Tracheal epithelial cell (primary cell): Measurements from ENCODE around the gene ZNF488. TPM values are rescaled to one million over a fixed set of nuclear protein-coding genes. Genes with fewer than 3 reads are reported as not detected.

Experiments used
- total RNA-seq: library from RNA; depleted of rRNA; stranded (reverse); fragments of >200 nt; gene quantifications from 2 replicates; pipeline ENCODE4 v1.2.1, GENCODE V29; 2014

Gene ZNF488
- total RNA-seq: 0.24 and 1.1 TPM in 2 replicates

GRCh38 chr10:47384148-47384921 is at the start of gene ZNF488:
Gene ZNF488, minus strand, starts transcription at chr10:47384293. Its CDS starts 15,464 bp downstream, at chr10:47368829.

GRCh38 chr10:47348138-47348651 is 35.9 kb downstream of the ZNF488 start, which contains the start of gene RBP3:
Gene RBP3, plus strand, starts transcription at chr10:47348363. Its CDS starts 122 bp downstream, at chr10:47348485.

GRCh38 chr10:47322300-47323061 is 61.6 kb downstream of the ZNF488 start, which contains the start of gene GDF2:
Gene GDF2, plus strand, starts transcription at chr10:47322454. Its CDS starts 215 bp downstream, at chr10:47322669.

Other genes with a start within 250 kb of the ZNF488 start
- under 0.01 TPM in 1 of 2 replicates, not detected in the other for gene GDF10, start 84.1 kb downstream of the ZNF488 start, total RNA-seq
- not detected in 2 replicates for gene GDF2, start 61.8 kb downstream of the ZNF488 start, total RNA-seq
- gene RBP3, start 35.9 kb downstream of the ZNF488 start, total RNA-seq: not detected in 2 replicates
- 268 and 382 TPM in 2 replicates for gene ANXA8, start 99.8 kb upstream of the ZNF488 start, total RNA-seq
- gene FAM25G, start 107.4 kb upstream of the ZNF488 start, total RNA-seq: not detected in 2 replicates
- gene AGAP9, start 139.3 kb upstream of the ZNF488 start, total RNA-seq: 1.5 and 1.9 TPM in 2 replicates